NOMO-1 treated with DMSO at 0.1 percent for 48 hours (cell line): Measurements from ENCODE around the gene FOXP1.

ENCODE experiments used
- DNase-seq: peaks from one replicate; lab custom pipeline; 2025; ENCODE audit not compliant: unreplicated experiment; lab: John Stamatoyannopoulos, UW

The FOXP1 gene

DNA sequence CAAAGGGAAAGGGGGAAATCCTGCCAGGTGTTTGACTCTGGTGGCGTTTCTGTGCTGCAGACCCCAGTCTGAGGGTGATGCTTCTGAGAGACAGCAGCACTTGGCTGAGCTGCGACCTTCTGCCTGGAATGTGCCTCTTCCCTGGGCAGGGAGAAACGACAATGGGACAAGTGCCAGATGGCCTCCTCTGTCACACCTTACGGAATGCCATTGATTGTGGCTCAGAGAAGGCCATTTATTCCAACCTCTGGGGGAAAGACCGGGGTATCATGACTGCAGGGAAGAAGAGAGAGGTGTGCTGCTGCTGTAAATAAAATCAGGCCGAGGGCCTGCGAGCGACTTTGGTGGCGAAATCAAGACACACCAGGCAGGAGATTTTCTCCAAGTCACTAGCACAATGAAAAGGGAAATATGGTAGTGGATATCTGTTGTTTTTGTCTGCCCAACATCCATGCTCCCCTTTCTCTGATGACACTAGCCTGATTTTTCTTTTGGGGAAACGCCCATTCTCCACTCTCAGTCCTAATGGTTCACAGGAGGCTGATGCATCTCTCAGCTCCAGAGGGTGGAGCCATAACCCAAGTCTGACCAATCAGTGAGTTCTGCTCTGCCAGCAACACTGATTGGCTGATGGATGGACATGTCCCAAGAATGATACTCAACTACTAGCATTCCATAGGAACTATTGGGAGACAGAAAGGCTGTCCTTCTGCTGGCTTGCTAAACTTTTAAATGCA lies 336.1 kb downstream of the FOXP1 start:
- DNase-seq, result no peak

DNA sequence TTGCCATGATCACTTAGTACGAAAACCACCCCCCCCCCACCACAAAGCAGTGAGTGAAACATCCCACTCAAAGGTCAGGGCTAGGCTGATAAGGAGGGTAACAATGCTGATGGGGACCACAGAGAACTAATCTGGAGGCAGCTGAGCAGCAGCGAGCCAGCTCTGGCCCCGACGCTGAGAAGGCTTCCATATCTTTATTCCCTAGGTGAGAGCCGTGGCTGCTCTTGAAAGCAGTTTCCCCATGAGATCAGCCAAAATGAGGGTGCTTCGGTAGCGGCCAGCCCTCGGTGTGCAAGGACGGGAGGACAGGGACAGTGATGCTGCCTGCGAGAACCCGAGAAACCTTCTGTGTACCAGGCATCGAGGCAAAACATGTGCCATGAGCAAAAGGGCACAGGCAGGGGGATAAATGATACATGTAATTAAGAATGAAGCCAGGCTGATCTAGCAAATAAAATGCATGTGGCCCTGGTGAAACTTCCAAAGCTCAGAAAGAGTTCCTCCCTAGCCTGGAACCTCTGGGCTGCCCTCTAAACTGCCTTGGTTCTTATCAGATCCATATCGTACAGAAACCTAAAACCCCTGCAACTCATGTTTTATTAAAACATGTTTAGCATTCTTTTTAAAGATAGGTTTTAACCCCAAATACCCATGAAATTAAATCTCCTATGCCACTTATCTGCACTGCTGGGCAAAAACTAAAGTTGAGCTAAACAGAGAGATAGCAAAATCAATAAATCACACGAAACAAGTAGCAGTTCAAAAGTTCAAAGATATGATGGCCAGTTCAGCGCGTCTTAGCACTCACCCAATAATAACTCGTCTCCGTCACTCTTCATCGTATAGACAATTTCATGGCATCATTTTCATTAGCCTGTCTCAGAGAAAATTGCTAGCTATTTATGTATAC lies 337.3 kb downstream of the FOXP1 start:
- DNase-seq, result no peak

DNA sequence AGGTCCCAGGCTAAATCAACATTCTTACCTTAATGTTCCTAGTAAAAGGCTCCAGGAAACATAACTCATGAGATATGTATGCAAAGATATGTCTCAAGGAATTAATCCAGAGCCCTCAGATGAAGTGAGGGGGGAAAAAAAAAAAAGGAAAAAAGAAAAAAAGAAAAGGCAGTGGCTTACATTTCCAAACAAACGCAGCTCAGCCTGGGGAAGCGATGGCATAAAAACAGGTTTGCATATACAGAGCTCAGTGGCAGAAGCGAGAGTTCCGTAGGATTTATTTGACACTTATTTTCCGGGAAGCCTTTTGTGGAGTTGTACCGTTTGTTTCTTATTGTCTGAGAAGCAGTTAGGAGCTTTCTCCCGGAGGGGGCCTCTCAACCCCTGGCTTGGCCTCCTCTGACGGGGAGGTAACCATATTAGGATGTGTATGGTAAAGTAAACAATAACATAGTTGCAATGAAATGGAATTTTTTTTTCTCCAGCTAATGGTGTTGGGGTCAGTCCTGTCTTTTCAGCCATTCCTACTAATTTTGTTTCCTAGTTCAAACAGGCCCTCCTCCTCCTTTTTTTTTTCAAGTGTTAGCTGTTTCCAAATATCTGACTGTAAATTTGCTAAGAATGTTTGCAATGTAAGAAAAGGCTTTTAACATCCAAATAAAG lies 338.6 kb downstream of the FOXP1 start:
- no peak for DNase-seq

DNA sequence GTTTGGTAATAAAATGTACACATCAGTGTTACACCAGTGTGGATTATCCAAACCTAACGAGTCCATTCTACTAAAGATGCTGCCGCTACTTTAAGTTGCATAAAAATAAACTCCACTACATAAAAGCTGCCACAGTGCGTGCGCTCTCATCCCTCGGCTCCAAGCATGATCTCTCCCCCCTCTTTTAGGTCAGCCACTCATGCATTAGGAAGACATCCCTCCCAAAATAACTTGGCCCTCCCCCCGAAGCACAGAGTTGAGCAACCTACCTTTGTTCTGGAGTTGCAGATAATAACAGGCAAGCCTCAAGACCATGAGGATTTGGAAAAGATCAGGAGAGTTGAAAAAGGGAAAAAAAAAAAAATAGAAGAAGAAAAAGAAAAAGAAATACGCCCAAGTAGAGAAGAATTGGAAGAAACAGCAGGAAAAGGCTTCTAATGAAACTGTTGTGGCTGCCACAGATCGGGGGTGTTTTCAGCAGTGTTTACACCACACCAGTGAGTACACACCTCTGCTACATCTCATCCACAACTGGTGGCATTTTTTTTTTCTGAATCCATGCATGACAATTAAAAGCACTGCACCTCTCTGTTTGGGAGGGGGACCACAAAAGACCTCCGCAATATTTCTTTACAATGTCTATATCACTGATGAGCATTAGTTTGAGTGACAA lies 339.2 kb downstream of the FOXP1 start:
- no peak for DNase-seq

DNA sequence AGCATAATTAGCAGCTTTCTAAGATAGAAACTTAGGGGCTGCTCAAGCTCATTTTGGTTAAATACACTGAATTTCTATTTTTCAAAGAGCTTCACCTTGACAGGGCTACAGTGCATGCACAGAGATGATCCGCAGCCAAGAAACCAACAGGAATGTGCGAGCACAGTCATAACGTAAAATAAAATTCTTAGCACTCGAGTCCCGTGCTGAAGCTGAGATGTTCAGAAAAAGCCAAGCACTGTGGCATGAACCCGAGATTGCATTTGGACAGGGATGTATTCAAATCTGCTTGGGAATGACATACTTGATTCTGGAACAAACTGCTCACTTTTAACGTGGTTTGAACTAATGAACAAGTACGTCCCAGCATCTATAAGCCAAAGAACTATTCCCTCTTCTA lies 340.3 kb downstream of the FOXP1 start:
- no peak for DNase-seq

DNA sequence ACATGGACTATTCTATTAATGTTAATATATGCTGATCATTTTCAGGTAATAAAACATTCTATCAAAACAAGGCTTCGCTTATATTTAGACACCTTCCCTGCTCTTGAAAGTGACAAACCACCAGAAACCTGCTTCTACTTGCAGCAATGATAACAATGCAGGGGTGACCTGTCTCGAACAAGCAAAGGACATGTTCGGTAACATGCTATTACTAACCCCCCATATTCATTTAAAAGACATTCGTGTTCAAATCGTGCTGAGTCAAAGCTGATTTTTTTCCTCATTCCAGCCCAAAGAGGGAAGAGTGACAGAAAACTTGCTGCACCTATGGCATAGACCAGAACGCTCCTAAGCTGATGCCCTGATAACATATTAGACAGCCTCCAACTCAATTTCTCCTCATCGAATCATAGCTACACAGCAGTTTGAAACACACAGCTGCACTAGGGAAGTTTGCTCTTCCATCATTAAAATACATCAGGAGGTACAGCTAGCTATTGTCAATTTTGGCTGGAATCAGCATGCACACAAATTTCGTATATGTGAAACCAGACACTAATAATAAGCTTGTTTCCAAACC lies 341.5 kb downstream of the FOXP1 start:
- no peak for DNase-seq

DNA sequence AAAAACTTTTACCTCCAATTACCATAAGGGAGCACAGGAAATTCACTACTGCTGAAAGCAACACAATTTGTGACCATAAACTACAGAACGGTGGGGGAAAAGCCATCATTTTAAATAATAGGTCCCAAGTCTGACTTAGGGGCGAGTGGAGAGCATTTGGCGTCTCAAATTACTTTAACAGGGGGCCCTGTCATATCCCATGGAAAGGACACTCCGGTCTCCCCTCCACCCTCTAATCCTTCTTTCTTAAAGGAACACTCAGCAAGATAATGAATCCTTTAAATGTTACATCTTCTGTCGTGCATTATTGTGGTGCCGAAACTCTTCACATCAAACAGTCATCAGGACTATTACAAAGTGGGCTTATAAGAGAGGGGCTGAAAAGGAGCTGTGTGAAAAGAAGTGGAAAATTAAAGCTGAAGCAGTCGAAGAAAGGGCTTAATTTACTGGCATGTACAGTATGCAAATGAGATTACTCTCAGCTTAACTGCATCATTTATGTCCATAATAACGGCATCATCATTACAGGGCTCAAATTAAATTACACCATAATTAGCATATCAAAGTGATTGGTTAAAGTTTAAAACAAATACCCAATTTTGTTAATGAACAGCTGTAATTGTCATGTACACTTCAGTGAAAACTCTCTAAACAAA lies 342.2 kb downstream of the FOXP1 start:
- no peak for DNase-seq

DNA sequence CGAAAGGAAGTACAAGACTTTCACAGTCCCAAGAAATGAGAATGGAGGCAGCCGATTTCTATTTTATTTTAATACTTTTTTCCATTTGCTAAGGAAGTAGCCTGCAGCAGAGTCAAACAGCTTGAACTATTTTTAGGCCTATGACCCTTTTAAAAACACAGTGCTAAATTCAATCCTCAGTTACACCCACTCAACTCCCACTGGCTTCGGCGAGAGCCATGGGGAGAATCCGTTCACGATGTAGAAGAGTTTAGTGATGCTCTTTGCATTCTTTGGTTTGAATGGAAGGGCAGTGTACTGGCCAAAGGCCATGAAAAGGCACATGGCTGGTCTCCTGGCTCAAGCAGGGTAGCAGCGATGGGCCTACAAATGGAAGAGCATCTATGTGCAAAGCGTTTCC lies 343.5 kb downstream of the FOXP1 start:
- no peak for DNase-seq

DNA sequence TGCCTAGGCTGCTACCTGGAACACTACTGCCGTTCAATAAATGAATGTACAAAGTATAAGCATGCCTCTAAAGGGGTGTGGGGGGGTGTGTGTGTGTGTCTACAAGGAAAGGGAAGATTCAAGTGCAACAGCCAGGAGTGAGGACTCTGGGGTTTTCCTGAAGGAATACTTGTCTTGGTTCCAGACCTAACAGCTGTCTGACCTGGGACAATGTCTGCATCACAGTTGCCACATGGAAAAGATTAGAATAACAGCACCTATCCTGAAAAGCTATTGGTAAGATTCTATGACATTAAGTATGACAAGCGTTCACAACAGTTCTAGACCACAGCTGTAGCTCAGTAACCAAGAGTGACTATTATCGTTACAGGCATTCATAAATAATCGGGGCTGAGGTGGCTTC lies 345.2 kb downstream of the FOXP1 start:
- no peak for DNase-seq

DNA sequence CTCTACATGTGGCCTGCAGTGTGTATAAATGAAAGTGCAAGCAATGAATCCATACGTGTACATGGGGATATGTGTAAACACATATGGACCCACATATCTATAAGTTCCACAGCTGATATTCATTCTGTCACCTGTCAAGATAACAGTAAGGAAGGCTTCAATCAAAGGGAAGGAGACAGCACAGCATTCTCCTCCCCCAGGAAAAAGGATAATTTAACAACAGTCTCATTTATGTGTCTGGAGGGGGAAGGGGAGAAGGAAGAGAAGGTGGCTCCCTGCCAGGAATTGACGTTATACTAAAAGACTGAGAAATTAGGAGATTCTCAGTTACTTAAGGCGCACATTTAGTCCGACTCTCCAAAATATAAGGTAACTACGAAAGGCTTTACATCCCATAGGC lies 345.9 kb downstream of the FOXP1 start:
- DNase-seq, result no peak

DNA sequence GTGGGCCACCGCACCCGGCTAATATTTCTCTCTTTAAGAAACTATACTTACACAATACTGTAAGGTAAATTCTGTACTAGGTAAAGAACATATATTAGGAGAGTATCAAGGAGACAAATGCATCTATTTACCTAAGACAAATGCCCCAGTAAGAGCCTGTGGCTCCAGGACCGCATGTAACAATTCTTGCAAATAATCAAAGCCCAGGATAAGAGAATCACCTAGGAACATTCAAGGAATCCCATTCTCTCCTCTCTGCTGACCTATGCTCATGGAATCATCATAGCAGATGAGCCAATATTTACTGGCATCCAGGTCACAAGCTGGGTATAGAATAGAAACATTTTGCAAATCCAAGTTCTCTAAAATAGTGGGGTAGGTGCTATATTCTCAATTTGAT lies 347.7 kb downstream of the FOXP1 start:
- DNase-seq, result no peak

DNA sequence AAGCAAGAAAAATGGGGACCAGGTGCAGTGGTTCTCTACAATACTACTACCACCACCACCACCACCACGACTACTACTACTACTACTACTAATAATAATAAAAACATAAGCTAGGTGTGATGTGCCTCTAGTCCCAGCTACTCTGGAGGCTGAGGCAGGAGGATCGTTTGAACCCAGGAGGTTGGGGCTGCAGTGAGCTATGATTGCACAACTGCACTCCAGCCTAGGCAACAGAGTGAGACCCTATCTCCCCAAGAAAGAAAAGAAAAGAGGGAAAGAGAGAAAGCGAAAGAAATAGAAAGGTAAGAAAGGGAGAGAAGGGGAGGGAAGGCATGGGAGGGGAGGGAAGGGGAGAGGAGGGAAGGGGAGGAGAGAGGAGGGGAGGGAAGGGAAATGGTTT lies 350.6 kb downstream of the FOXP1 start:
- no peak for DNase-seq

DNA sequence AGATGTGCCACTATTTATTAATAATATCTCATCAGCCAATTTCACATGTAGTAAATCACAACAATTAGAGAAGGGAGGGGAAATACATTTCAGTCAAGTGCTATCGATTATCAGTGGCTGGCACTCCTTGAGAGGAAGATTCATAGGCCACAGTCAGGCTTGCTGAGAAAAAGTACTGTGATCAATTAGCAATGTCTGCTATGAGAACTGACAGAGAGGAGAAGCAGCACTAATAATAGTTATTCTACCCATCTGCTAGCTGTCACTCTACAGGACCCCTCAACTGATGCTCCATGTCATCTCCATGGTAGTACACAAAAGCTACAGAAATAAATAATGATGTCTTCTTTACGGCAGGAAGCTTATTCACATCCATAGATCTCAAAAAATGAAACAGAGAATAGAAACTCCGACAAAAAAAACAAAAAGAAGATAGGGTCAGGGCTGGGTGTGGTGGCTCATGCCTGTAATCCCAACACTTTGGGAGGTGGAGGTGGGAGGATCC lies 351.3 kb downstream of the FOXP1 start:
- no peak for DNase-seq

DNA sequence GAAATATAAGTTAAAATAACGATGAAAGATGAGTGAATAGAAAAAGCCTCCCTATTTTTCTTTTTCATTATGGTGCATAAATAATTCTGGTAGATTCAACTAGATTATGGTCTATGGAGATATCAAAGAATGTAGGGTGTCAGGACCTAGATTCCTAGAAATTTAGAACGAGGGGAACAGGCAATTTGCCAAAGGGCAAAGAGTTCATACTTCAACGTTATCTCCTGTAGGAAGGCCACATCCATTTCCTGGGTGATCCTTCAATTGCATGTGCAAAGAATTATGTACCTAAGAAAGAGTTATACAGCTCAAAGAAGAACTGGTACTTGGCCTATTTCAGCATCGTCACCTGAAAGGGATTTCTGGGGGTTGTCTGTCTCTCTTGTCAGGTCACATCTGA lies 351.8 kb downstream of the FOXP1 start:
- no peak for DNase-seq

DNA sequence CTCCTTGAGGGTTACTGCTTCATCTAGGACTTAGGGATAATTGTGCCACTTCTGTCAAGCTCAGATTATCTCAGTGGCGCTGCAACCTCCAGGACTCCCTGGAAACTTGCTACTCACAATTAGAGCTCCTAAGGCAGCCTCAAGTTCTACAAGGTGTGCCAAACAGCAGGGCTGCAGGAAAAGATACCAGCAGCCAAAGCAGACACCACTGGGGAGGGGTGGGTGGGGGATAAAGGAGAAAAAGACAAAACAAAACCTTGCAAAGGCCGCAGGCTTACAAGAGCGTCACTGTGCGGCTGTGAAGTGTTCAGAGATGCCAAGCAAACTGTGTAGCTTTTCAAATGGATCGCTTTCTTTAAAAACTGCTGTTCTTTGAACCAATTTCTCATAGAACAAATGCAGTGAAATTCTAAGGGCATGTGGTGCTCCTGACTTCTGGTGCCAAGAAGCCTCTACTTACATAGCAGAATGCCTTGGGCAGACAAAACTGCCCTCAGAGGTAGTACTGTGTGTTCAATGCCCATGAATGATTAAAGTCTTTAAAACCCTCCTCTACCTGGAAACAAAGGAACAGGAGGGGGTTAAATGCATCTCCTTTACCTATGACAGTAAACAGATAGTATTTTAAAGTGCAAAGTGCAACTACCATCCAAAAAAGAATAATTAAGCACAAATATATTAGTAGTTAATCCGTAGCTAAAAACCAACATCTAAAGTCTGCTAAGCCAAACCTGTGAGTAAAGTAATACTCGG lies 353.4 kb downstream of the FOXP1 start:
- DNase-seq, result no peak

DNA sequence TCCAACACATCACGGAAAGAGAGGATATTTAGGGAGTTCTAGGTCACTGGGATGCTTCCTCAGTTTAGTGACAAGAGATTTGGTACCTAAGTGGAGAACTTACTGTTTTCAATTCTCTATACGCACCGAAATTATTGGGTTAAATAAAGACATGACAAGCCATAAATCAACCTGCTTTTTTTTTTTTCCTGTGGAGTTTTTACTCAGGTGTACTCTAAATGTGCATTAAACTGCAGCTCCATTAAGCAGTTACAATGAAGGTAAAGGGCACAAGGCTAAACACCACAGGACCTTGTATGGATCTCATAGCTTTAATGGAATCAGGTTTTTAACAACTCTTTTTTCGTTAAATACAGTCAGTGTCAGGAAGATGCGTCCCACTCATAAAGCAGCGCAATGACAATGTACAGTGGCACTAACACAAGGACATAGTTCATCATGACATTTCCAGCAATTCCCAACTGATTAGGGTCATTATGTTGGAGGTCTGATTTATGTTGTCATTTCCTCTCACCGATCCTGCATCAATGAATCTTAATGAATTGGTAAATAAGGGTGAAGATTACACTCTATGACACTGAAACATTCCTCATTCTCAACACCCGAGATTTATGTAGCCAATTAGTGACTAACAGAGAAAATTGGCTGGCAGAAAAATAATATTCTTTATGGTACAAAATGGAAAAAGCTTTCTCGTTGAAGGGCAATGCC lies 355.2 kb downstream of the FOXP1 start:
- no peak for DNase-seq

DNA sequence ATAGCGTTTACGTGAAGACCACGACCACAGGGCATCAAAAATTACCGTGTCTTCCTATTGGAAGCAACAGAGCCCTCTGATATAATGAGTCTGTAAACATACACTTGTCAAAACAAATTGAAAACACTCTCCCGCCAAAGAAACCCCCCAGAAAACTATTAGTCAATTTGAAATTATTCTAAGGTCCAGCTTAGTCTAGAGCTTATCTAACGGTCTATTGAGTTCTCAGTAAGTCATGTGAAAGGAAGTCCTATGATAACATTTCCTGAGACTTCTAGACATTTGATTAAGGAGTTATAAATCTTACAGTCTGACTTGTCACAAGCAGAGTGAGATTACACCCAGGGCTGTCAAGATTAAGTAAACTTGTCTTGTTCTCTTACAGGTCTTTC lies 356.3 kb downstream of the FOXP1 start:
- no peak for DNase-seq

DNA sequence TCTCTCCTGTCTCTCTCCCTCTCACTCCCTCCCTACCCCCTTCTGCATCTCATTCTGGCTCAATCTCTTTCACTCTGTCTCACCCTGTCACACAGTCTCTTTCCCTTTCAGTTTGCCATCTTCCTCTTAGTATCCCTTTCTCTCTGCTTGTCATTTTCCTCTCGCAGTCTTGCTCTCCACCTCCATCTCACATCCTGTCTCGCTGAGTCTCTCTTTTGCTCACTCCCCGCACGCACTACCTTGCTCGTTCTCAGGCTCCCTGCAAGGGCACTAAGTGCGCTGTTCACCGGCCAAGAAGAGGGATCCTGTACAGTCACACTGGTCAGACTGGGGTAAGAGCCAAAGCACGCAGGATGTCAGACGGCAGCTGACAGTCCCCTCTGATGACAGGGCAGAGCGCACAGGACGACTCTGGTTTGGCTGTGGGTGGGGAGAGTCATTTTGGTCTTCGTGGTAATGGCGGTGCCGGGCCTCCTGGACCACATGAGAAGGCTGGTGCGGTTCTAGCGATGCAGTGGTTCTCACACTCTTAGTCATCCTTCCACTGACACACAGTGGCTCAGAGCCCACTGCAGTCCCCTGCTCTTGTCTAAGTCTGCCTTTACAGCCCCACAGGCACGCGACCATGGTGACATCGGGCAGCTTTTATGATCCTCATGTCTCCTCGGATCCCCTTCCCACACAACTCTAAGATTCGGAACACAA lies 356.8 kb downstream of the FOXP1 start:
- DNase-seq, result no peak
